IMR-90 (cell line): Measurements from ENCODE around the gene ANKFN1. TPM values are rescaled to one million over a fixed set of nuclear protein-coding genes. Genes with fewer than 3 reads are reported as not detected.

Experiments
- ATAC-seq: fragments of 200-7000 bp; cut with Tn5 transposase; 2 replicates; pipeline ENCODE4 v1.9.1; 2020; ENCODE audit warnings: low read depth, mild to moderate bottlenecking, moderate library complexity
- BruUV-seq: library from RNA; stranded (reverse); fragments of 400-500 nt; replicated peaks from 2 replicates; lab custom pipeline; 2021; lab: Mats Ljungman, UMichigan
- CTCF ChIA-PET: fragments of 300-600 bp; formaldehyde crosslinking; extraction: SDS; loops from one replicate; lab custom pipeline; 2021; ENCODE audit warnings: antibody characterized with exemption; lab: Yijun Ruan, JAX
- POLR2A ChIA-PET: fragments of 300-600 bp; sonication (Branson Sonifier 250); formaldehyde crosslinking; loops from one replicate; lab custom pipeline; 2022; ENCODE audit warnings: antibody characterized with exemption; ENCODE audit not compliant: unreplicated experiment; lab: Charles Lee
- DNase-seq: peaks from one replicate; pipeline ENCODE4 v3.0.0; 2013
- H2AFZ ChIP-seq: replicated peaks from 2 replicates; pipeline ENCODE3; 2013; ENCODE audit warnings: low read length, mild to moderate bottlenecking; ENCODE audit not compliant: poor library complexity
- H2AK5ac ChIP-seq: 2 replicates; pipeline ENCODE4 v1.6.1; 2013; ENCODE audit warnings: low read depth, low read length, inconsistent platforms
- H2AK9ac ChIP-seq: replicated peaks from 2 replicates; pipeline ENCODE3; 2013; ENCODE audit warnings: mild to moderate bottlenecking, low read depth, low read length, moderate library complexity; ENCODE audit not compliant: poor library complexity
- H2BK120ac ChIP-seq: 2 replicates; pipeline ENCODE4 v1.6.1; 2013; ENCODE audit warnings: low read depth, low read length, inconsistent platforms
- H2BK15ac ChIP-seq: 3 replicates; pipeline ENCODE4 v1.6.1; 2013; ENCODE audit warnings: low read depth, low read length, inconsistent platforms
- H2BK20ac ChIP-seq: 2 replicates; pipeline ENCODE4 v1.6.1; 2013; ENCODE audit warnings: low read depth, mild to moderate bottlenecking, inconsistent platforms, low read length, moderate library complexity
- H2BK5ac ChIP-seq: 2 replicates; pipeline ENCODE4 v1.6.1; 2013; ENCODE audit warnings: mild to moderate bottlenecking, low read depth, low read length, inconsistent platforms; ENCODE audit not compliant: poor library complexity, severe bottlenecking
- H3K14ac ChIP-seq: replicated peaks from 2 replicates; pipeline ENCODE4 v1.6.1; 2013; ENCODE audit warnings: low read depth, low read length, inconsistent platforms
- H3K18ac ChIP-seq: 2 replicates; pipeline ENCODE4 v1.6.1; 2013; ENCODE audit warnings: low read depth, low read length, control low read depth
- H3K23ac ChIP-seq: 2 replicates; pipeline ENCODE4 v1.6.1; 2013; ENCODE audit warnings: low read depth, low read length, inconsistent platforms
- H3K27ac ChIP-seq: 2 replicates; pipeline ENCODE4 v1.5.1; 2013; ENCODE audit warnings: mild to moderate bottlenecking, control low read depth, low read length; ENCODE audit not compliant: insufficient read depth
- H3K27me3 ChIP-seq: 2 replicates; pipeline ENCODE4 v1.6.1; 2013; ENCODE audit warnings: low read length; ENCODE audit not compliant: control insufficient read depth, insufficient read depth
- H3K36me3 ChIP-seq: 2 replicates; pipeline ENCODE4 v1.6.1; 2013; ENCODE audit warnings: low read length, mixed read lengths; ENCODE audit not compliant: control insufficient read depth, insufficient read depth
- H3K4ac ChIP-seq: 2 replicates; pipeline ENCODE4 v1.6.1; 2013; ENCODE audit warnings: low read depth, low read length, inconsistent platforms
- H3K4me1 ChIP-seq: 2 replicates; pipeline ENCODE4 v1.6.1; 2013; ENCODE audit warnings: low read length, mixed read lengths; ENCODE audit not compliant: control insufficient read depth, insufficient read depth
- H3K4me2 ChIP-seq: 2 replicates; pipeline ENCODE4 v1.6.1; 2013; ENCODE audit warnings: low read depth, mild to moderate bottlenecking, control low read depth, low read length, moderate library complexity
- H3K4me3 ChIP-seq: 2 replicates; pipeline ENCODE4 v1.5.1; 2013; ENCODE audit warnings: low read depth, mild to moderate bottlenecking, control low read depth, low read length, moderate library complexity; ENCODE audit not compliant: insufficient read depth
- H3K56ac ChIP-seq: 2 replicates; pipeline ENCODE4 v1.6.1; 2013; ENCODE audit warnings: low read length, inconsistent platforms; ENCODE audit not compliant: insufficient read depth; ENCODE audit errors: extremely low read depth
- H3K79me1 ChIP-seq, 2 experiments: 2 replicates each; pipeline ENCODE4 v1.6.1; 2013; ENCODE audit warnings: low read length in 2 of 2, inconsistent platforms in 1 of 2, low read depth in 1 of 2
- H3K9ac ChIP-seq: 2 replicates; pipeline ENCODE4 v1.6.1; 2013; ENCODE audit warnings: low read depth, low read length, control low read depth
- H3K9me1 ChIP-seq: 2 replicates; pipeline ENCODE4 v1.6.1; 2013; ENCODE audit warnings: low read length, inconsistent platforms; ENCODE audit not compliant: insufficient read depth
- H3K9me3 ChIP-seq: 2 replicates; pipeline ENCODE4 v1.6.1; 2013; ENCODE audit warnings: low read length; ENCODE audit not compliant: control insufficient read depth, insufficient read depth
- H4K20me1 ChIP-seq: 2 replicates; pipeline ENCODE4 v1.6.1; 2013; ENCODE audit warnings: low read length, inconsistent platforms; ENCODE audit not compliant: insufficient read depth
- H4K5ac ChIP-seq: 2 replicates; pipeline ENCODE4 v1.6.1; 2013; ENCODE audit warnings: mild to moderate bottlenecking, low read depth, low read length, control low read depth
- H4K8ac ChIP-seq, 2 experiments: 2 replicates each; pipeline ENCODE4 v1.6.1; 2013; ENCODE audit warnings: low read depth in 2 of 2, low read length in 2 of 2, control low read depth in 1 of 2, inconsistent platforms in 1 of 2
- H4K91ac ChIP-seq: 2 replicates; pipeline ENCODE4 v1.6.1; 2013; ENCODE audit warnings: low read depth, low read length, inconsistent platforms; ENCODE audit not compliant: insufficient read depth
- BHLHE40 ChIP-seq: fragments of 150-350 bp; IDR thresholded peaks from 2 replicates; pipeline ENCODE4 v1.6.1; 2016; ENCODE audit warnings: mild to moderate bottlenecking, low read depth, low read length
- CEBPB ChIP-seq: IDR thresholded peaks from 2 replicates; pipeline ENCODE4 v1.6.1; 2012; ENCODE audit warnings: low read depth, low read length, improper control_type of control experiment
- CHD1 ChIP-seq: IDR thresholded peaks from 2 replicates; pipeline ENCODE4 v1.6.1; 2012; ENCODE audit warnings: low read depth, low read length, improper control_type of control experiment
- CTCF ChIP-seq: conservative IDR thresholded peaks from 2 replicates; pipeline ENCODE4 v1.5.1; 2012; ENCODE audit warnings: mild to moderate bottlenecking, low read depth, low read length, improper control_type of control experiment
- ELK1 ChIP-seq: fragments of 150-350 bp; IDR thresholded peaks from 2 replicates; pipeline ENCODE4 v1.6.1; 2016; ENCODE audit warnings: low read depth, mild to moderate bottlenecking, low read length, moderate library complexity, borderline replicate concordance
- FOS ChIP-seq: fragments of 150-350 bp; IDR thresholded peaks from 2 replicates; pipeline ENCODE4 v1.6.1; 2016; ENCODE audit warnings: low read depth, low read length
- MAFK ChIP-seq: IDR thresholded peaks from 2 replicates; pipeline ENCODE4 v1.6.1; 2012; ENCODE audit warnings: low read depth, low read length, improper control_type of control experiment
- MAZ ChIP-seq: IDR thresholded peaks from 2 replicates; pipeline ENCODE4 v1.6.1; 2012; ENCODE audit warnings: low read depth, mild to moderate bottlenecking, low read length, improper control_type of control experiment, moderate library complexity, borderline replicate concordance
- MXI1 ChIP-seq: IDR thresholded peaks from 2 replicates; pipeline ENCODE4 v1.6.1; 2012; ENCODE audit warnings: low read depth, mild to moderate bottlenecking, low read length, moderate library complexity, borderline replicate concordance
- NFE2L2 ChIP-seq: fragments of 150-350 bp; IDR thresholded peaks from 2 replicates; pipeline ENCODE4 v1.6.1; 2016; ENCODE audit warnings: low read depth, mild to moderate bottlenecking, low read length
- POLR2A ChIP-seq: IDR thresholded peaks from 2 replicates; pipeline ENCODE4 v1.6.1; 2012; ENCODE audit warnings: mild to moderate bottlenecking, low read depth, low read length
- RAD21 ChIP-seq: IDR thresholded peaks from 2 replicates; pipeline ENCODE4 v1.6.1; 2012; ENCODE audit warnings: low read length, improper control_type of control experiment
- RCOR1 ChIP-seq: IDR thresholded peaks from 2 replicates; pipeline ENCODE4 v1.6.1; 2012; ENCODE audit warnings: mild to moderate bottlenecking, low read length, improper control_type of control experiment; ENCODE audit not compliant: insufficient replicate concordance
- RFX5 ChIP-seq: IDR thresholded peaks from 2 replicates; pipeline ENCODE4 v1.8.0; 2012; ENCODE audit warnings: low read depth, mild to moderate bottlenecking, low read length, moderate library complexity
- SMC3 ChIP-seq: fragments of 150-350 bp; IDR thresholded peaks from 2 replicates; pipeline ENCODE4 v1.6.1; 2016; ENCODE audit warnings: low read depth, mild to moderate bottlenecking, antibody characterized with exemption, low read length, moderate library complexity
- USF2 ChIP-seq: fragments of 150-350 bp; IDR thresholded peaks from 2 replicates; pipeline ENCODE4 v1.6.1; 2017; ENCODE audit warnings: mild to moderate bottlenecking, antibody characterized with exemption, low read length, low read depth
- WGBS, 2 experiments: methylation state at CpG; one replicate each; pipeline versions ENCODE4 v1.1.5 to v1.1.7; 2013; ENCODE audit warnings: missing lambda C conversion rate in 2 of 2; ENCODE audit not compliant: insufficient read length in 1 of 2; ENCODE audit errors: extremely low coverage in 2 of 2; 5-methylcytosine and 5-hydroxymethylcytosine counted together
- dilution Hi-C: fragments of 300-500 bp; cut with HindIII; formaldehyde crosslinking; loops from one replicate; pipeline ENCODE4 v1.14.3; 2018; ENCODE audit warnings: low sequenced_read_pairs; ENCODE audit not compliant: unreplicated experiment
- in situ Hi-C: fragments of 300-500 bp; cut with MboI; formaldehyde crosslinking; loops from 3 replicates; pipeline ENCODE4 v1.14.3; 2019; ENCODE audit warnings: low sequenced_read_pairs, inconsistent platforms, mixed read lengths
- intact Hi-C: fragments of 100-400 bp; cut with micrococcal nuclease; formaldehyde crosslinking; loops from 2 replicates; pipeline ENCODE4 v1.10.0; 2022
- polyA plus RNA-seq, 3 experiments: library from polyadenylated mRNA; depleted of rRNA; stranded (reverse); fragments of >200 nt; gene quantifications; 2 replicates each; pipeline ENCODE4 v1.2.3, GENCODE V29; 2012; ENCODE audit warnings: low replicate concordance in 1 of 3
- total RNA-seq: library from RNA; depleted of rRNA; stranded (reverse); fragments of >200 nt; gene quantifications from 2 replicates; pipeline ENCODE4 v1.2.3, GENCODE V29; 2012

The ANKFN1 gene
- total and polyA plus RNA-seq, 2 of the 4 experiments (the other 2 are of a cell fraction) = not detected

- Histone ChIP-seq H3K9ac (0 out of 2 replicates have a peak overlapping the region, but pooled peaks have one; percentile 10), H3K9me1 (peaks cover 17% of the 10 kb centered on the region), H3K9me3 (no peaks in the 10 kb centered on the region), H3K36me3 (no peaks in the 10 kb centered on the region), H4K20me1 (no peaks in the 10 kb centered on the region), H3K4me2 (no peak overlapping the region), H2BK20ac (peak overlapping the region; percentile 94), H3K79me1 (no peaks in the 10 kb centered on the region; a peak in 1 of 4 replicates), H2BK15ac (peak overlapping the region; percentile 95; the same call in 2 of the 3 replicates), H3K27me3 (no peaks in the 10 kb centered on the region), H2AK9ac (no peak overlapping the region), H3K4me1 (peaks cover 33% of the 10 kb centered on the region), H3K27ac (peak overlapping the region; percentile 21), H3K23ac (no peak overlapping the region), H2BK120ac (peak overlapping the region; percentile 97), H2AK5ac (peak overlapping the region; percentile 71), H3K56ac (peak overlapping the region; percentile 62; the same call in 1 of the 2 replicates), H4K91ac (peak overlapping the region; percentile 93), H2BK5ac (peak overlapping the region; percentile 73), H3K4ac (peak overlapping the region; percentile 96), H2AFZ (peak overlapping the region; percentile 60), H4K8ac (peak overlapping the region; percentile 59 to 97), H4K5ac (peak overlapping the region; percentile 57), H3K14ac (peak overlapping the region; percentile 71), H3K4me3 (no peak overlapping the region), H3K18ac (peak overlapping the region; percentile 76)
- no peak for TF ChIP-seq MAZ
- no peak for TF ChIP-seq POLR2A
- TF ChIP-seq ELK1 = no peak
- no peak for TF ChIP-seq MAFK
- no peak for TF ChIP-seq FOS
- TF ChIP-seq SMC3 = no peak
- TF ChIP-seq RFX5 = no peak
- no peak for TF ChIP-seq MXI1
- no peak for TF ChIP-seq RAD21
- no peak for TF ChIP-seq CEBPB
- TF ChIP-seq CHD1 = no peak
- no peak for TF ChIP-seq NFE2L2
- TF ChIP-seq USF2 = no peak
- no peak for TF ChIP-seq CTCF
- no peak for TF ChIP-seq BHLHE40
- TF ChIP-seq RCOR1 = no peak
- BruUV-seq = no TSS peak
- WGBS, 2 experiments = 100% methylated on average over 1 of the region's 1 CpG; no CpG with 5 or more reads in 1 of the 2 experiments
- intact Hi-C loops (no loop called here), dilution Hi-C loops (no loop called here), in situ Hi-C loops (no loop called here)
- POLR2A ChIA-PET = interaction anchor here (1.1 to 3.4 kb wide), 2 partner anchors 9 to 12 kb away, joined by 3 to 18 read pairs; no protein-coding TSS in a partner anchor
- DNase-seq (no peak), ATAC-seq (no peak)
- CTCF ChIA-PET = interaction anchor here (0.8 to 0.9 kb wide), 2 partner anchors 23 to 147 kb away, joined by 3 read pairs; no protein-coding TSS in a partner anchor
Observed at GRCh38 chr17:56173026-56173425, 19.8 kb downstream of the ANKFN1 start.
